CD4-positive, alpha-beta T cell (primary cell): ENCODE data around the gene DENND6B. TPM values are rescaled to one million over a fixed set of nuclear protein-coding genes. Genes with fewer than 3 reads are reported as not detected.

Experiments used
- ATAC-seq: fragments of 200-7000 bp; cut with Tn5 transposase; one replicate; pipeline ENCODE4 v1.10.0; 2022; ENCODE audit warnings: mild to moderate bottlenecking; ENCODE audit not compliant: poor library complexity
- CTCF ChIA-PET: fragments of 350-600 bp; sonication (Branson Sonifier 250); formaldehyde crosslinking; loops from one replicate; lab custom pipeline; 2021; ENCODE audit warnings: antibody characterized with exemption, inconsistent platforms; lab: Charles Lee
- POLR2A ChIA-PET: fragments of 350-600 bp; sonication (Branson Sonifier 250); formaldehyde crosslinking; loops from one replicate; lab custom pipeline; 2021; ENCODE audit warnings: antibody characterized with exemption, inconsistent platforms; lab: Charles Lee
- DNase-seq, 14 experiments: peaks; one replicate each; pipeline ENCODE4 v3.0.0-alpha.2; 2013 to 2020; ENCODE audit warnings: mixed read lengths in 2 of 14
- H3K27ac ChIP-seq, 2 donors: one replicate each; pipeline versions ENCODE4 v1.5.1 to v1.7.0; 2013; ENCODE audit warnings: low read length in 2 of 2, low read depth in 1 of 2, mild to moderate bottlenecking in 1 of 2
- H3K27me3 ChIP-seq, 2 experiments: 1 replicate in 1 of 2; 2 replicates in 1 of 2; pipeline versions ENCODE4 v1.6.1 to v1.7.0; 2013; ENCODE audit warnings: low read length in 2 of 2, control low read depth in 1 of 2, mild to moderate bottlenecking in 1 of 2, moderate library complexity in 1 of 2; ENCODE audit not compliant: insufficient read depth in 2 of 2, control insufficient read depth in 1 of 2
- H3K36me3 ChIP-seq: one replicate; pipeline ENCODE4 v1.6.1; 2013; ENCODE audit warnings: low read length, control low read depth; ENCODE audit not compliant: insufficient read depth
- H3K4me1 ChIP-seq: one replicate; pipeline ENCODE4 v1.6.1; 2013; ENCODE audit warnings: low read length, control low read depth; ENCODE audit not compliant: insufficient read depth
- H3K4me3 ChIP-seq: one replicate; pipeline ENCODE4 v1.5.1; 2013; ENCODE audit warnings: mild to moderate bottlenecking, low read length, moderate library complexity
- H3K9me3 ChIP-seq, 2 experiments: 1 replicate in 1 of 2; 2 replicates in 1 of 2; pipeline versions ENCODE4 v1.6.1 to v1.7.0; 2013; ENCODE audit warnings: low read length in 2 of 2, mild to moderate bottlenecking in 2 of 2, control low read depth in 1 of 2, moderate library complexity in 1 of 2; ENCODE audit not compliant: control insufficient read depth in 1 of 2, insufficient read depth in 1 of 2
- H3K27ac Mint-ChIP-seq: one replicate; pipeline ENCODE4 v1.8.0; 2020; ENCODE audit warnings: mixed read lengths
- H3K27me3 Mint-ChIP-seq: one replicate; pipeline ENCODE4 v1.8.0; 2021; ENCODE audit warnings: mixed read lengths
- H3K36me3 Mint-ChIP-seq: one replicate; pipeline ENCODE4 v1.8.0; 2021; ENCODE audit warnings: low read depth, mixed read lengths
- H3K4me1 Mint-ChIP-seq: one replicate; pipeline ENCODE4 v1.8.0; 2021; ENCODE audit warnings: low read depth, mixed read lengths
- H3K4me3 Mint-ChIP-seq: one replicate; pipeline ENCODE4 v1.8.0; 2020; ENCODE audit warnings: mild to moderate bottlenecking, mixed read lengths
- H3K9me3 Mint-ChIP-seq: one replicate; pipeline ENCODE4 v1.8.0; 2020; ENCODE audit warnings: mixed read lengths
- CTCF ChIP-seq: fragments of 200-600 bp; IDR thresholded peaks from one replicate; pipeline ENCODE4 v1.8.0; 2022; ENCODE audit warnings: antibody characterized with exemption, mild to moderate bottlenecking
- intact Hi-C, 2 experiments: fragments of 100-400 bp; cut with DNase I in 1 of 2; cut with micrococcal nuclease in 1 of 2; formaldehyde crosslinking; loops; one replicate each; pipeline versions ENCODE4 v1.15.1 to v1.9.0; 2023 to 2025; cut with DNase I, micrococcal nuclease
- total RNA-seq, 174 experiments: library from RNA in 2 of 174; stranded (reverse) in 2 of 174; gene quantifications; one replicate each; pipeline ENCODE4 v1.2.3 and lab custom pipeline; 2021 to 2026

The DENND6B gene
- total RNA-seq, 2 experiments from 2014 or later, result 1.8 to 1.9 TPM

- intact Hi-C loops, result no loop called here
- H3K4me3 Mint-ChIP-seq, result peak overlapping the region; percentile 82
- H3K4me1 Mint-ChIP-seq, result peaks cover 16% of the 10 kb centered on the region
- ChIA-PET CTCF (interaction anchor here (1.1 kb wide), 1 partner anchor 38 kb away, joined by 3 read pairs; no protein-coding TSS in a partner anchor), POLR2A (interaction anchor here (0.8 kb wide), 2 partner anchors 42 to 268 kb away, joined by 3 read pairs; partner anchors contain the start of gene CHKB)
- H3K9me3 ChIP-seq, result no peaks in the 10 kb centered on the region
- peak overlapping the region; percentile 73 for H3K27ac Mint-ChIP-seq
- H3K27me3 ChIP-seq, result no peaks in the 10 kb centered on the region
- no peaks in the 10 kb centered on the region for H3K36me3 Mint-ChIP-seq
- H3K27me3 Mint-ChIP-seq, result no peaks in the 10 kb centered on the region
- no peak for TF ChIP-seq CTCF
- H3K4me3 ChIP-seq, result peak overlapping the region; percentile 53
- ATAC-seq, result peak; percentile 97
- no peaks in the 10 kb centered on the region for H3K9me3 Mint-ChIP-seq
- peak overlapping the region; percentile 26 to 57 for H3K27ac ChIP-seq
- peak; percentile 50 to 88 (median 66) for DNase-seq
- H3K36me3 ChIP-seq, result peaks cover 2% of the 10 kb centered on the region
- H3K4me1 ChIP-seq, result peaks cover 25% of the 10 kb centered on the region
Observed at GRCh38 chr22:50314455-50315288, 12.1 kb downstream of the DENND6B start.

GRCh38 chr22:50314081-50314454 is 12.7 kb downstream of the DENND6B start:
- DNase-seq, result no peak

GRCh38 chr22:50313600-50313999 is 13.2 kb downstream of the DENND6B start:
- peak overlapping the region; percentile 82 for H3K4me3 Mint-ChIP-seq
- H3K27ac Mint-ChIP-seq, result peak overlapping the region; percentile 73
- peaks cover 4% of the 10 kb centered on the region for H3K27me3 Mint-ChIP-seq
- intact Hi-C loops, result no loop called here
- no peak for TF ChIP-seq CTCF
- no peaks in the 10 kb centered on the region for H3K36me3 Mint-ChIP-seq
- ChIA-PET CTCF (no interaction called here), POLR2A (no interaction called here)
- Histone ChIP-seq H3K4me3 (peak overlapping the region; percentile 53), H3K36me3 (peaks cover 2% of the 10 kb centered on the region), H3K27ac (peak overlapping the region; percentile 26 to 57), H3K27me3 (no peaks in the 10 kb centered on the region), H3K4me1 (peaks cover 25% of the 10 kb centered on the region), H3K9me3 (no peaks in the 10 kb centered on the region)
- H3K4me1 Mint-ChIP-seq, result peaks cover 16% of the 10 kb centered on the region
- DNase-seq, result no peak
- ATAC-seq, result no peak
- no peaks in the 10 kb centered on the region for H3K9me3 Mint-ChIP-seq

More at GRCh38 chr22:50314081-50314454, 12.7 kb downstream of the DENND6B start:
- H3K9me3 ChIP-seq, result no peaks in the 10 kb centered on the region
- H3K27ac ChIP-seq, result peak overlapping the region; percentile 26 to 57
- intact Hi-C loops, result no loop called here
- no peaks in the 10 kb centered on the region for H3K36me3 Mint-ChIP-seq
- H3K9me3 Mint-ChIP-seq, result no peaks in the 10 kb centered on the region
- peak overlapping the region; percentile 53 for H3K4me3 ChIP-seq
- peaks cover 25% of the 10 kb centered on the region for H3K4me1 ChIP-seq
- H3K27me3 ChIP-seq, result no peaks in the 10 kb centered on the region
- ChIA-PET POLR2A (interaction anchor here (0.8 kb wide), 1 partner anchor 268 kb away, joined by 3 read pairs; the partner anchor contains the start of gene CHKB), CTCF (interaction anchor here (1.1 kb wide), 1 partner anchor 38 kb away, joined by 3 read pairs; no protein-coding TSS in a partner anchor)
- peaks cover 2% of the 10 kb centered on the region for H3K36me3 ChIP-seq
- H3K4me1 Mint-ChIP-seq, result peaks cover 16% of the 10 kb centered on the region
- H3K4me3 Mint-ChIP-seq, result peak overlapping the region; percentile 82
- TF ChIP-seq CTCF, result no peak
- H3K27ac Mint-ChIP-seq, result peak overlapping the region; percentile 73
- no peaks in the 10 kb centered on the region for H3K27me3 Mint-ChIP-seq
- ATAC-seq, result no peak
